Activated CD8-positive, alpha-beta memory T cell treated with anti-CD3 and anti-CD28 coated beads, Interleukin-2, amount 50 U/mL, for 24 hours (primary cell): ENCODE data around the gene SCAF8.
"Not testable (repeated sequence)": the region's sequence is repeated elsewhere in the genome, so short reads cannot be mapped to it uniquely, and the experiment has no call there.

Source experiments
- DNase-seq: peaks from one replicate; pipeline ENCODE4 v3.0.0-alpha.2; 2020; ENCODE audit errors: extremely low read depth

SCAF8 gene

GRCh38 chr6:154733626-154734382, 588 bp downstream of the SCAF8 start:
- DNase-seq: peak; percentile 66

- no peak for DNase-seq
Measured at GRCh38 chr6:154736618-154737259, 3.5 kb downstream of the SCAF8 start.

GRCh38 chr6:154737424-154737823, 4.2 kb downstream of the SCAF8 start:
- DNase-seq: no peak

GRCh38 chr6:154738551-154738961, 5.3 kb downstream of the SCAF8 start:
- DNase-seq: no peak

DNA sequence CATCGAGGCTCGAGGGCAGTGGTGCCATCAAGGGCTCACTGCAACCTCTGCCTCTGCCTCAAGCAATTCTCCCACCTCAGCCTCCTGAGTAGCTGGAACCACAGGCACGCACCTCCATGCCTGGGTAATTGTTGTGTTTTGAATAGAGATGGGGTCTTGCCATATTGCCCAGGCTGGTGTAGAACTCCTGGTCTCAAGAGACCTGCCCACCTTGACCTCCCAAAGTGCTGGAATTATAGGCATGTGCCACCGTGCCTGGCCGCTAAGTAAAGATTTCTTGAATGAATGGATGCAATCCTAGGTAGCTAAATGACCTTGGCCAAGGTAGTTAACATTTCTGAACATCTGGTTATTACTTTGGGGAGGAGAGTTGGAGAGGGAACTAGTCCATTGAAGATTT, 7.4 kb downstream of the SCAF8 start:
- no peak for DNase-seq

DNA sequence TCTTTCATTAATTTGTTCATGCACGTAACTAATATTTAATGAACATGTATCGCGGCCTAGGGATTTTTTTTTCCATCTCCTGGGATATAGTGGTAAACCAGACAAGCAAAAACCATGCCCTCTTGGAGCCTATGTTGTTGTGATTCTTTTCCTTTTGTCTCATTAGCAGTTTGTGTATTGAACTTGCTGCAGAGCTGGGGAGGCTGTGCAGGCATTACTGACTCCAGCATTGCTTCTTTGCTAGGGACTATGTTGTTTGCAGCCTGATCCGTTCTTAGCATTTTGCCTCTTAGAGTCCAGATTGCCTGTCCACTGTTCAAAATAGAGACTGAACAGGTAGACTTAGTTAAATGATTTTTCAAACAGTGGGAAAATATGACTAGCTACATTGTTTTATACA, 9.7 kb downstream of the SCAF8 start:
- no peak for DNase-seq

- not testable (repeated sequence) for DNase-seq
Measured at GRCh38 chr6:154744029-154744745, 11.0 kb downstream of the SCAF8 start.

DNA sequence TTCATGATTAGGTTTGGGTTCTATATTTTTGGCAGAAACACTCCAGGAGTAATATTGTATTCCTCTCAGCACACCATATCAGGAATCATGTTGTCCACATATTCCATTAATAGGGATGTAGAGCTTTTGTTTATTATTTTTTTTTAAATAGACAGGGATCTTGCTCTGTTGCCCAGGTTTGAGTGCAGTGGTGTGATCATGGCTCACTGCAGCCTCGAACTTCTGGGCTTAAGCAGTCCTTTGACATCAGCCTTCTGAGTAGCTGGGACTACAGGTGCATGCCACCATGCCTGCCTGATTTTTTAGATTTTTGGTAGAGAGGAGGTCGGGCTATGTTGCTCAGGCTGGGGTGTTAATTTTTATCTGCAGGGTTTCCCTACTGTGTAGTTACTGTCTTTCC, 12.0 kb downstream of the SCAF8 start:
- DNase-seq: no peak

DNA sequence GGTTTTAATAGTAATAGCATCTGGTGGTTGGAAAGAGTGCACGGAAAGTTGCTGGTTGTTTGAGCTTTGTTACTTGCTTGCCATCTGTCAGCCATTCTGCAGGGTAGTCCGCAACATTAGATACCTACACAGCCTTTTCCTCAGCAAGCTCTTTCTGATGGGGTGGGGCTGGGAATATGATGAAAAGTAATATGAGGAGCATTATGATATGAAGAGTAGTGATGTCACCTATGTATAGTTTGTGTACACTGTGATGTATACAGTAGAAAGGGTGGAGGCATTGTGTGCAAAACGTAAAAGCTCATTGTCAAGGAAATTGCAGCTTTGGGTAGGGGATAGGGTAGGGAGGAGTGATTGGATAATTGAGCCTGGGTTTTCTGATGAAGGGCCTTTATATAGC, 16.1 kb downstream of the SCAF8 start:
- no peak for DNase-seq

DNA sequence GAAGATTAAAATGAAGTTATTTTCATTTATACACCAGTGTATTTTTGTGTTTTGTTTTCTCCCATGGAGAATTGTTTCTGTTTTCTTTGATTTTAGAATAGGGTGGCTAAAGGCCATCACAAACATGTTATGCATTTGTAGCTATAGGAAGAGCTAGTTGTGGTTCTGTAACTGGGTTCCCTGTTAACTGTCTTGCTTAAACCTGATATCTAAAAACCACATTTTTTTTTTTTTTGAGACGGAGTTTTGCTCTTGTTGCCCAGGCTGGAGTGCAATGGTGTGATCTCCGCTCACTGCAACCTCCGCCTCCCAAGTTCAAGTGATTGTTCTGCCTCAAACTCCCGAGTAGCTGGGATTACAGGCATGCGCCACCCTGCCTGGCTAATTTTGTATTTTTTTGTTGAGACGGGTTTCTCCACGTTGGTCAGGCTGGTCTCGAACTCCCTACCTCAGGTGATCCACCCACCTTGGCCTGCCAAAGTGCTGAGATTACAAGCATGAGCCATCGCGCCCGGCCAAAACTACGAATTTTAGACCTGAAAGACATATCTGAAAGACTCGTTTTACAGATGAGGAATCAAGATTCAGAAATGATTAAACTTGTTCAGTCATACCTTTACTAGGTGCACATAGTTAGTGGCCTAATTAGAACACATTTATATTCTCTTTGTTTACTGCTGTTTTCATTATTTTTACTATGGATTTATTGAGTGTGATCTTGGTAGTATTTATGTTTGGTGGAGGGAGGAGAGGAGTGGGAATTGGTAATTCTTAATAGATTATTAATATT, 18.0 kb downstream of the SCAF8 start:
- DNase-seq: no peak

GRCh38 chr6:154752022-154752421, 18.8 kb downstream of the SCAF8 start:
- no peak for DNase-seq

DNA sequence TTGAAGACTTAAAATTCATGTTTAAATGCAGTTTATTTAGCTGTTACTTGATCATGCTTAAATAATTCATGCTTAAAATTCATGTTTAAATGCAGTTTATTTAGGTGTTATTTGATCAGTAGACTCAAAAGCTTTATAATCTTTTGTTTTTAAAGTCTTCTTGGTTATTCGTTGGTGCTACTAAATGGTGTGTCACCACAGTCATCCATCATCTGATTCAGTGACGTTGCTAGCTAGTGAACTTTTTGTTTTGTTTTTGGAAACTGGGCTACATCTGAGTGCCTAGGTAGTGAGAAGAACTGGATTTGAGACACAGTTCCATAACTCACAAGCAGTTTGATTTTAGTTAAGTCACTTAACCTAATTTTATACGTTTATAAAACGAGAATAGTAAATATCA, 20.9 kb downstream of the SCAF8 start:
- DNase-seq: no peak

DNA sequence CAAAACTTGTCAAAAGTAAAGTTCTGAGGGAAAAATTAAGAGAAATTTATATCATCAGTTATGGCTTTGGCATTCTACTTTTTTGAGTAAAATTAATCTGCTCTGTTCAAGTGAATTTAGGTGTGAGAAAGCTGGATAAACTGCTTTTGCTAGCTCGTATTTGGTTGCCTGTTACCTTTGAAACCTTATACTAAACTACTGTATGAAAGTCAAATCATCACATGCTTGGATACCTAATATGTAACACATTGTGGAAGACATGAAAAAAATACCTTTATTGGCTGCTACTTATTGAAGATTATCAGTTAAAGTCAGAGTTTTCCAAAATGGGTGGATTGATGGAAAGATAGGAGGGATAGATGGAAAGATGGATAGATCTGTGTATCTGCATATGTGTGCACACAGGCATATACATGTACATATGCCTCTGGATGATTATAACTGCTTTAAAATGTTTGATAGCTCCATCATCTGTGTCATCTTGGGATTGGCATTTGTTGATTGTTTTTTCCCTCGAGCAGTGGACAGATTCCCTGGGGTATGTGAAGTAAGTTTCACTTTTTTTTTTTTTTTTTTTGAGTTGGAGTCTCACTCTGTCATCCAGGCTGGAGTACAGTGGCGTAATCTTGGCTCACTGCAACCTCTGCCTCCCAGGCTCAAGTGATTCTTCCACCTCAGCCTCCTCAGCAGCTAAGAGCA, 24.3 kb downstream of the SCAF8 start:
- no peak for DNase-seq

DNA sequence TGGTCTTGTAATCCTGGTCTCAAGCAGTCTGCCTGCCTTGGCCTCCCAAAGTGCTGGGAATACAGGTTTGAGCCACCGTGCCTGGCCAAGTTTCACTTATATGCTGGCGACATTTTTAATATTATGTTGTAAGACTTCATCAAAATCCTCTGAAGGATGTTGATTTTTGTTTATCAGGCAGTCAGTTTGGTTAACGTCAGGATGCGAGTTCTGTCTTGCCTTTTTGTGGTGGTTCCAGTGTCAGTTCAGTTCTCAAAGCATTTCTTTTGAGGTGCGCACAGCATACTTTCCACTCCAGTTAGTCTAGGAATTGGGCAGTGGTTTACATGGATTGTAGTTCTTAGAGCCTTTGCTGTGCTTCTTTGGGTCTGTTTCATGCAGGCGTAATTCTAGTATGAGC, 24.9 kb downstream of the SCAF8 start:
- no peak for DNase-seq

GRCh38 chr6:154763650-154764049, 30.4 kb downstream of the SCAF8 start:
- DNase-seq: no peak

DNA sequence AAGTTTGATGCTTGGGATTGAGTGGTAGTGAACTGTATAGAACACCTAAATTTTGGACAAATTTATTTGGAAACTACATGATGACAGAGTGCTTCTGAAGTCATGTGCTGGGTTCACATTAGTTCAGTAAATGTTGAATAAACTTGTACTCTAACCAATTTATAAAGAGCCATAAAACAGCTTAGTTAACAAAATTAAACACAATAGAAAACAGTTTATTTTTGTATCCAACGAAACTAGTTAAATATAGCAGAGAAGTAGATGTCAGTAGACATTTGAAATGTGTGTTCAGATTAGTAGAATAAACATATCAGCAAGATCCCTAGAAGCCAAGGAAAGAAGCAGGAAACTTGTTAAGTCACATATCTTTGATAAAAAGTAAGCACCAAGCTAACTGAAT, 32.1 kb downstream of the SCAF8 start:
- no peak for DNase-seq

- no peak for DNase-seq
Measured at GRCh38 chr6:154766288-154766687, 33.1 kb downstream of the SCAF8 start.

GRCh38 chr6:154767003-154767723, 33.9 kb downstream of the SCAF8 start:
- DNase-seq: no peak

DNA sequence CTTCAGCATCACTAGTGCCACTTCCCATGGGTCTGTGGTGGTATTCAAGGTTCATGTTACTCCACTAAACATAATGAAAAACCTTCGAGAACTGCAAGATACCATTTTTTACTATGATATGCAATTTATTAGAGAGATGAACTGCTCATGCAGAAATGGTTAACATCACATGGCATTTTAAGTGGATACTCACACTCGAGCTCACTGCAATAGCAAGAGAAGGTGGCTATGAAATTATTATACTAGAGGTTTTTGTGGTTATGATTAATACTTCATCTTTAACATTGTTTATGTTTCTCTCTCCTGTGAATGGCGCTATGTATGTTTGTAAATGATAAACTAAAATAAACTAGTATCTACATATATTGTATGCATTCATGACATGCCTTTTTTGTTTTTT, 35.1 kb downstream of the SCAF8 start:
- DNase-seq: no peak

GRCh38 chr6:154773610-154774089, 40.4 kb downstream of the SCAF8 start:
- no peak for DNase-seq

DNA sequence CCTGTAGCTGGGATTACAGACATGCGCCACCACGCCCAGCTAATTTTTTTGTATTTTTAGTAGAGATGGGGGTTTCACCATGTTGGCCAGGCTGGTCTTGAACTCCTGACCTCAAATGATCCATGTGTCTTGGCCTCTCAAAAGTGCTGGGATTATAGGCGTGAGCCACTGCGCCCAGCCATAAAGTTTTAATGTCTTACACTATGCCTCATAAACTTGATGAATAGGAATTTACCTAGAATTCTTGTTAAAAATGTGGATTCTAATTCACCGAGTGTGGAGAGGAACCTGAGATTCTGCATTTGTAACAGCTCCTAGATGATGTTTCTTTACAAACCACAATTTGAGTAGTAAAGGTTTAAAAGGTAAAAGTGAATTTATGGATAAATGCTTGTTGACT, 45.9 kb downstream of the SCAF8 start:
- not testable (repeated sequence) for DNase-seq
